NCI-H82 (cell line): Measurements from ENCODE around the gene NHLRC1.
A peak's percentile ranks its signal among the peaks of the same experiment; 100 is the strongest.
"Not testable (repeated sequence)": the region's sequence is repeated elsewhere in the genome, so short reads cannot be mapped to it uniquely, and the experiment has no call there.

ENCODE experiments used
- DNase-seq: peaks from one replicate; lab custom pipeline; 2025; lab: John Stamatoyannopoulos, UW

NHLRC1 gene

GRCh38 chr6:18122128-18123093, at the start of gene NHLRC1:
TSS of gene NHLRC1 (minus strand) at chr6:18122677. CDS start at chr6:18122606, 71 bp downstream.
- DNase-seq, result no peak

DNA sequence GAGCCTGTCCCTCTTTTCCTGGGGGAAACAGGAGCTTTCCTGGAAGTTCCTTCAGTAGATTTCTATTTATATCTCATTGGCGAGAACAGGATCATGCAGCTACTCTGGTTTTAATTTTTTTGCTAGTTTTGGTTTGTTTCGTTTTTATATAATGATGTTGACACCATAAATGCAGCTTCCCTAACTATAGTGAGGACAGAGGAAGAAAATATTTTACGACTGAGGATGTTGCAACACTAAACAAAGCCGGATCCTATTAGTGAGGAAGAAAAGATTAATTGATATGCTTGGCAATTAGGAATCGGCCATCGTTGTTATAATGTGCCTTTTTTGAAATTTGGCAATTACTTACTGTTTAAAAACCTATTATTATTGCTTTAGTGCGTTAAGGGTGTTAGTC, 49.4 kb upstream of the NHLRC1 start:
- DNase-seq, result no peak

GRCh38 chr6:18168264-18168663, 45.8 kb upstream of the NHLRC1 start:
- no peak for DNase-seq

GRCh38 chr6:18166312-18167036, 44.0 kb upstream of the NHLRC1 start:
- DNase-seq, result no peak

DNA sequence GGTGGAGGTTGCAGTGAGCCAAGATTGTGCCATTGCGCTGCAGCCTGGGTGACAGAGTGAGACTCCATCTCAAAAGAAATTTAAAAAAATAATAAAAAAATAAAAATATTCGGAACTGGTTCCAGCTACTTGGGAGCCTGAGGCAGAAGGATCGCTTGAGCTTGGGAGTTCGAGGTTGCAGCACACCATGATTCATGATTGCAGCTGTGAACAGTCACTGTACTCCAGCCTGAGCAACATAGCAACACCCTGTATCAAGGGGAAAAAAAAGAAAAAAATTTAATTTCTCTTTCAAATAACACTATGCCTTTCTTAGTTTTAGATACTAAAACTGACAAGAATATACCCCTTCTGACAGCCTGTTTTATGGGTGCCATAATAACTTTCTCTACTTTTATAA, 43.3 kb upstream of the NHLRC1 start:
- no peak for DNase-seq

DNA sequence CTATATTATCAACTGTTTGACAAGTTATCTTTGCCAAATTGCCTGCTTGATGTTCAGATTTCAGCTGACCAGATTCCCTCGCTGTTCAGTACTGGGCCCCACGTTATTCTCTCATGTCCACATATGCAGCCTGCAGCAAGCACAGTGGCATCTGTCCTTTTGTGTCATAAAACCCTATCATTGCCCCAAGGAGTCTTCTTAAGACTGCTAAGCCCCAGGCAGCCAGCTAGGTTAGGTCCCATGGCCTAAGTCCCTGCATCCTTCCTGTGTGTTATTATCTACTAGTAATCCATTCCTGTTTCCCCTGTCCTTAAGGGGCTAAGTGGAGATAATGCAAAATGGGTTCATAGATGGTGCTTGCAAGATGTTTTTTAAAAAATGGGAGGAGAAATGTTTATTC, 39.9 kb upstream of the NHLRC1 start:
- peak; percentile 89 for DNase-seq

DNA sequence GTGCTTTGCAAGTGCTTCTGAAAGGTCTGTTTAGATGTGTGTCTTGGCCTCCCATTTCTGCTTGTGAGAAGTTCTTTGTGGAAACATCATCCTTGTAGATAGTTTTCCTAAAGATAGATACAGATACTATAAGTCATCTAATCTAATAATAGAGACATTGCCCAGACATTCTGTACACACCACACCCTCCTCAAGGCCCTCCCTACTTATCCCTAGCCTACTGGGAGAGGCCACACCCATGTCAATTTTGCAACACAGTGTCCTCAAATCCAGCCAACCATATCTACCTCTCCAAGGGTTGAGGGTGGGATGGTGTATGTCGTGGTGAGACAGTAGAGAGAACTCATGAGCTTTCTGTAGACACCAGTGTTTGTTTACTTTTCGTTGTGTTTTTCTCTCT, 39.0 kb upstream of the NHLRC1 start:
- no peak for DNase-seq

- no peak for DNase-seq
Measured at GRCh38 chr6:18160911-18161310, 38.4 kb upstream of the NHLRC1 start.

GRCh38 chr6:18155864-18156421, 33.5 kb upstream of the NHLRC1 start:
- peak; percentile 87 for DNase-seq

DNA sequence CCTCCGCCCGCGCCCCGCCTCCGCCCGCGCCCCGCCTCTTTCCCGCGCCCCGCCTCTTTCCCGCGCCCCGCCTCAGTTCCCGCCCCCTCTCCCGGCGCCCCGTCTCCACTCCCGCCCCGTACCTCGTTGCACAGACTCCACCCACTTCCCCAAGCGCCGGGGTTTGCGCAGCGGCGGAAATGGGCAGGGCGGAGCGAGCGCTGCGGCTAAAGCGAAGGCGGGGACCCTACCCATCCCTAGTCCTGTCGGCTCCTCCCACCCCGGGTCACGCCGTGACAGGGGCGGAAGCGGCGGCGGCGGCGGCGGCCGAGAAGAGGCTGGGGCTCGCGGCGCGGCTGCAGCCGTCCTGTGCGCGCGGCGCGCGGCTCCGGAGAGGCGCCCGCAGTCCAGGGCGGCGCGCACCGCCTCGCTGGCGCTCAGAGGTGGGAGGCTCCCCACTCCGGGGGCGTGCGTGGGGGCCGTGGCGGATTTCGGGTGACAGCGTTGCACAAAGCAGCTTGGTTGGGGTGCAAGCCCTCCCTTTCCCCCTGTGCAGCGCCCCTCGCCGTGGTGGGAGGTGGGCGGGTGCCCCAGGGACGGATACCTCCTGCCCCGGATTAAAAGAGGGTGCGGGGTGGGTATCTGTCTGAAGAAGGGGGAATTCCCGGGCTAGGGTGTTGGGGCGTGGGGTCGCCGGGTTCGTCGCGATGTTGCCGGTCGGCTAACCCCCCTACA, 32.8 kb upstream of the NHLRC1 start, which contains the start of gene KDM1B:
KDM1B (plus strand) TSS at position 273 of the 714 bp plus-strand sequence. CDS start 4,474 bp downstream, outside the sequence.
- DNase-seq, result peak; percentile 99

GRCh38 chr6:18154507-18155149, 32.2 kb upstream of the NHLRC1 start, which contains the start of gene TPMT:
TSS of gene TPMT (minus strand) at chr6:18155077. CDS start at chr6:18149127, 5,950 bp downstream.
- DNase-seq, result peak; percentile 99

GRCh38 chr6:18153311-18153703, 30.8 kb upstream of the NHLRC1 start:
- no peak for DNase-seq

- DNase-seq, result no peak
Measured at GRCh38 chr6:18151801-18152200, 29.3 kb upstream of the NHLRC1 start.

DNA sequence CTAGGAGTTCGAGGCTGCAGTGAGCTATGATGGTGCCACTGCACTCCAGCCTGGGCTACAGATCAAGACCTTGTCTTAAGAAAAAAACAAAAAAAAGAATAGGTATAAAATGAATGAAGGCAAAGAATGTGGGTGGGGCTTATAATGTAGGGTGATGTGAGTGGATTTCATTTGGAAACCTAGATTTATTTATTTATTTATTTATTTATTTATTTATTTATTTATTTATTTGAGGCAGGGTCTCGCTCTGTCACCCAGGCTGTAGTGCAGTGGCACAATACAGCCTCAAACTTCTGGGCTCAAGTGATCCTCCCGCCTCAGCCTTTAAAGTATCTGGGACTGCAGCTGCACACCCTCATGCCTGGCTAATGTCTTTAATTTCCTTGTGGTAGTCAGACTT, 28.9 kb upstream of the NHLRC1 start:
- not testable (repeated sequence) for DNase-seq

- no peak for DNase-seq
Measured at GRCh38 chr6:18148304-18149025, 26.0 kb upstream of the NHLRC1 start.

DNA sequence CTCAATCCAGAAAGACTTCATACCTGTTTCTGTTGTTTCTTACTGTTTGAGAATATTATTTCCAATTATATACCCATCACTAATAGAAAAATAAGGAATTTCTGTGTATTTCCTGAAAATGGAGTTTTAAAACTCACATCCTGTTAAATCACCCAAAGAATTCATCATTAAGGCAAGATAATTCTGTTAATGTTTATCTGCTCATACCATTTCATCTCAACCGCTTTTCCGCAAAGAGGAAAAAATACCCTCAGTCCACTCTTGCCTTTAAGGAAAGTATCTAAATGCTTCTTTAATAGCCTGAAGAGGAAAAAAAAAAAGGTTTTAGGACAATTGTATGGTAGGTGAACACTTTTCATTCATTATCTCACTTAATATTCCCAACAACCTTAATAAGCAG, 25.1 kb upstream of the NHLRC1 start:
- no peak for DNase-seq

GRCh38 chr6:18147160-18147559, 24.7 kb upstream of the NHLRC1 start:
- DNase-seq, result no peak

- no peak for DNase-seq
Measured at GRCh38 chr6:18142591-18142861, 20.0 kb upstream of the NHLRC1 start.

DNA sequence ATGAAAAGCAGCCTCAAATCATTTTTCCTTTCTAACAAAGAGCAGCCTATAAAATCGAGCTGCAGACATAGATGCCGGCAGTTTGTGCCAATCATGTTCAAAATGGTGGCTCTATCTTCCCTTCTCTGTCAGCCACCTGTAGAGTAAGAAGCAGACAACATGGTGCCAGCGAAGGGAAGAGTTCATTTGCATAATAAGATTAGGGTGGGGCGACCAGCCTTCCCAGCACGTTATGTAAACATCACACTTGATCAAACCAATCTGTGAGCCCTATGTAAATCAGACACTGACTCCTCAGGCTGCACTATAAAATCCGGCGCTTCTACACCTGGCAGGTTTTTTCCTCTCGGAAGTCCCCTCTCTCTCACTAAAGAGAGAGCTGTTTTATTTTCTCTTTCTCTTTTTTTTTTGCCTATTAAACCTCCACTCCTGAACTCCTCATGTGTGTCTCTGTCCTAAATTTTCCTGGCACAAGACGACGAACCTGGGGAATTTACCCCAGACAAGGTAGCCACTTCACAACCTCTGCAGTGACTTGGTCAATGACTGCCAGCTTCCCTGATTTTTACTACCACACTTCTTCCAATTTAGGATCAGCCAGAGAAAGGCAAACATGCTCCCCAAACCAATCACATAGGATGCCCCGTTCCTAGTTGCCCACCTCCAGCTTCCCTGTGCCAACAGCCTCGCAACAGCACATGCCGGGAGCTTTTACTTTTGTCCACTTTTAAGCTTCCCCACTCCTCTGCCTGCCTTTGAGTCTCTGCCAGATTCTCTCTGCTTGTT, 19.5 kb upstream of the NHLRC1 start:
- DNase-seq, result peak; percentile 94
